HG03354 (cell line): ENCODE results near the gene RFNG.

Source experiments
- ATAC-seq: cut with Tn5 transposase; IDR thresholded peaks from one replicate; pipeline ENCODE4 v1.9.1; 2021; ENCODE audit warnings: mild to moderate bottlenecking; ENCODE audit not compliant: unreplicated experiment, poor library complexity, severe bottlenecking

RFNG gene

GRCh38 chr17:82061047-82061925, 9.7 kb upstream of the RFNG start:
- no peak for ATAC-seq

GRCh38 chr17:82060614-82061013, 9.0 kb upstream of the RFNG start:
- no peak for ATAC-seq

GRCh38 chr17:82060001-82060380, 8.4 kb upstream of the RFNG start:
- no peak for ATAC-seq

DNA sequence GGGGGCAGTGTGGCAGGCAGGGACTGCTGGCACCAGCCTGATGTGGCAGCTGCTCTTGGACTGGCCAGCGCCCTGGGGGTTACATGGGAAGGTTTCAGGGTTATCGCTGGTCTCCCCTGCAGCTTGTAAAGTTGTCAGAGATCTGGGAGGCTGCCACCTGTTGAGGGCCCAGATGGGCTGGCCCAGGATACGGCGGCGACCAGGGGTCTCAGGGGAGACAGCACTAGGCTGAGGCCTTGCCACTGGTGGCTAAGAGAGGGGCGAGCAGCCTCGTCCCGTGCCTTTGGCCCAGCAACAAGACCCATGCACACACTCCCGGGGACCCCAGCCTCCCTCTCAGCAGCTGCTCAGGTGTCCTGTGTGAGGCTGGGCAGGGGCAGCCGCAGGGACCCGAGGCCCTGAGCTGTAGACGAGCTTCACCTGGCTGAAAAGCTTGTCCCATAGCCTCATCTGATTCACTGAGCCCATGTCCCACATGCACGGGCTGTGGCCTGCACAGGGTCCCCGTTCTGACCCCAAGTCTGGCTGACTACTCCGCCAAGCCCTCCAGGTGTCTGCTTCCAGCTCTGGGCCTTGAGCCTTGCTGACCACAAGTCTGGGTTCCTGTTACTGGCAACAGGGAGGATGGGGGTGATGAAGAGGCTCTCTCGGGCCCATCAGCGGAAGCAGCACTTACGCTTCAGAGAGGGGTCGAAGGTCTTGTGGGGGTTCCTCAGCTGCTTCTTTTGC, 7.8 kb upstream of the RFNG start:
- ATAC-seq = no peak

DNA sequence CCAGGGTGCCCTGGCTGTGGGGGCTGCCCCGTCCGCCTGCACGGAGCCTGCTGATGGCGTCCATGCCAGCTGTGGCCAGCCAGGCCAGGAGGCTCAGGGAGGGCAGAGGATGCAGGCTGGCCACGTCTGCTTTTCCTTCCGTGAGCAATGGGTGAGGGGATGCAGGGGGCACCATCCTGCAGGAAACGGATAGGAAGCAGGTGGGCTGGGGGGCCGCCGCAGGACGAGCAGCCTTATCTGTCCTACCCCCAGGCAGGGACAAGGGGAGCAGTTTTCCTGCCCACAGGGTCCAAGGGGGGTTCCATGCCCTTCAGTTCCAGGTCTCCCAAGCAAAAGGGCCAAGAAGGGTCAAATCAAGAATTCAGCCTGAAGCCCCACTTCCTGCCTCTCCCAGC, 7.2 kb upstream of the RFNG start:
- ATAC-seq = no peak

- no peak for ATAC-seq
Measured at GRCh38 chr17:82058230-82058854, 6.7 kb upstream of the RFNG start.

- ATAC-seq = no peak
Measured at GRCh38 chr17:82056729-82057621, 5.4 kb upstream of the RFNG start.

- no peak for ATAC-seq
Measured at GRCh38 chr17:82055965-82056728, 4.5 kb upstream of the RFNG start.

DNA sequence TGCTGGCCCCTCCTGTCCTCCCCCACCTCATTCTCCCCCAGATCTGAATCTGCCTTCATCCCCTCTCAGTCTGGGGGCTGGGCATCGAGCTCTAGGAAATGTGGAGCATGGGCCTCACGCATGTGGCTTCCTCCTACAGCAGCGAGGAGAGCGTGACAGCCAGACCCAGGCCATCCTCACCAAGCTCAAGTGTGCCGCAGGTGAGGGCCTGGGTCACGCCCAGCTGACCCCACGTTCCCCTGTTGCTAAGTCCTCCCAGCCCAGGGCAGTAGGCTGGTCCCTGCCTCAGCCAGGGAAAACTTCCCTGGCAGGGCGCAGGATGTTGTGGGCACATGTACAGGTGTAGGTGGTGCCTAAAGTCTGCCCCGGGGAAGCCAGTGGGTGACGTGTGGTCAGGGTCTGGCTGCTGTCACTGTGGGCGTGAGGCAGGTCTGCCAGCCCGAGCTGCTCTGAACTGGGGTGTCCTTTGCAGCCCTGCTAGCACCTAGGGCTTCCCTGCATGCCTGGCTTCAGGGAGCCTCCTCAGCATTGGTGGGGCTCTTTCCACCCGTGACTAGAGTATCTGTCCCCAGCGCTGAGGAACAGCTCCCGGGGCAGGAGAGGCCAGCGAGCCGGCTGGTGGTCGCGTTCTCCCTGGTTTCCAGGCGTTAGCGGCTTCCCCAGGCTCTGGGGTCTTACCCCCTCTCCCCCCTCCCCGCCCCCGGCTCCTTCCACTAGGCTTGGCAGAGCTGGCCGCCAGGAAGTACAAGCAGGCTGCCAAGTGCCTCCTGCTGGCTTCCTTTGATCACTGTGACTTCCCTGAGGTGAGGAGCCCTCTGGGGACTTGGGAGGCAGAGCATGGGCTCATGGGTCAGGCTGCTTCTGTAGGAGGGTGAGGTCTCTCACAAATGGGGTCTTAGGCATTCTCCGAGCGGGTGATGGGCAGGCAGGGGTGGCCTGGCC, 3.7 kb upstream of the RFNG start:
- ATAC-seq = no peak

DNA sequence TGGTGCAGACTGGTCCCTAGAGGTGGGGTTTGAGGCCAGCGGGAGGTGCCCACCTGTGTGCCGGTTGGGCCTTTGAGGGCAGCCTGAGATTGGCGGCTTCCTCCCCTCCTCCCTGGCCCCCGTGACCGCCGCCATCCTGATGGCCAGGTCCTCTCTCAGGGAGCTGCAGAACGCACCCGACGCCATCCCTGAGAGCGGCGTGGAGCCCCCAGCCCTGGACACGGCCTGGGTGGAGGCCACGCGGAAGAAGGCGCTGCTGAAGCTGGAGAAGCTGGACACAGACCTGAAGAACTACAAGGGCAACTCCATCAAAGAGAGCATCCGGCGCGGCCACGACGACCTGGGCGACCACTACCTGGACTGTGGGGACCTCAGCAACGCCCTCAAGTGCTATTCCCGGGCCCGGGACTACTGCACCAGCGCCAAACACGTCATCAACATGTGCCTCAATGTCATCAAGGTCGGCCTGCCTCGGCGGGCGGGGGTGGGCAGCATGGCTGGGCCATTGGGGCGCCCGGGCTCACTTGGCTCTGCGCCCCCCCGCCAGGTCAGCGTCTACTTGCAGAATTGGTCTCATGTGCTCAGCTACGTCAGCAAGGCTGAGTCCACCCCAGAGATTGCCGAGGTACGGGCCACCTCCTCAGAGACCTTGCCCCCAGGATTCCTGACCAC, 2.9 kb upstream of the RFNG start:
- ATAC-seq = no peak

DNA sequence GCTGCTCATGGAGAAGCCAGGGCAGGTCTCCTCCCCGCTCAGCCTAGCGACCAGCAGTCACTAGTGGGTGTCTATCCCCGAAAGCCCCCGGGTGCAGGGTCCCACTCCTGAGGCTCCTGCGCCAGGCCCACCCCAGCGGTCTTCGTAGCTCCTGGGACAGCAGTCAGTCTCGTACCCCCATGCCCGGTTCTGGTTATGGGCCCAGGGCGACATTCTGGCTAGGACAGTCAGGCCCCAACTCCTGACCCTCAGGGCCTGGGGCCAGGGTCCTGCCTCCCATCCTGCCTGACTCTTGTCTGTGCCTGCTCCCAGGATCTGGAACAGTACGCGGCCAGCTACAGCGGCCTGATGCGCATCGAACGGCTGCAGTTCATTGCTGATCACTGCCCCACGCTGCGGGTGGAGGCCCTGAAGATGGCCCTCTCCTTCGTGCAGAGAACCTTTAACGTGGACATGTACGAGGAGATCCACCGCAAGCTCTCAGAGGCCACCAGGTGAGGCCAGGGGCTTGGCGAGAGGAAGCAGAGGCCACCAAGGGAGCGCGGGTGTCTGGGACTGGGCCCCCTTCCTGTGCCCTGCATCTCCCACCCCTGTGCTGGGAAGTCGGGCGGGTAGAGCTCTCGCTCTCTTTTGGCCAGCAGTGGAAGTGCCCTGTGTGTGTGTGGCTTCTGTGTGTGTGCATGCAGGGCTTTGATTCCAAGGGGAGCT, 2.1 kb upstream of the RFNG start:
- ATAC-seq = no peak

GRCh38 chr17:82053130-82053529, 1.5 kb upstream of the RFNG start:
- ATAC-seq = no peak

- ATAC-seq = no peak
Measured at GRCh38 chr17:82052638-82053059, 1.0 kb upstream of the RFNG start.

DNA sequence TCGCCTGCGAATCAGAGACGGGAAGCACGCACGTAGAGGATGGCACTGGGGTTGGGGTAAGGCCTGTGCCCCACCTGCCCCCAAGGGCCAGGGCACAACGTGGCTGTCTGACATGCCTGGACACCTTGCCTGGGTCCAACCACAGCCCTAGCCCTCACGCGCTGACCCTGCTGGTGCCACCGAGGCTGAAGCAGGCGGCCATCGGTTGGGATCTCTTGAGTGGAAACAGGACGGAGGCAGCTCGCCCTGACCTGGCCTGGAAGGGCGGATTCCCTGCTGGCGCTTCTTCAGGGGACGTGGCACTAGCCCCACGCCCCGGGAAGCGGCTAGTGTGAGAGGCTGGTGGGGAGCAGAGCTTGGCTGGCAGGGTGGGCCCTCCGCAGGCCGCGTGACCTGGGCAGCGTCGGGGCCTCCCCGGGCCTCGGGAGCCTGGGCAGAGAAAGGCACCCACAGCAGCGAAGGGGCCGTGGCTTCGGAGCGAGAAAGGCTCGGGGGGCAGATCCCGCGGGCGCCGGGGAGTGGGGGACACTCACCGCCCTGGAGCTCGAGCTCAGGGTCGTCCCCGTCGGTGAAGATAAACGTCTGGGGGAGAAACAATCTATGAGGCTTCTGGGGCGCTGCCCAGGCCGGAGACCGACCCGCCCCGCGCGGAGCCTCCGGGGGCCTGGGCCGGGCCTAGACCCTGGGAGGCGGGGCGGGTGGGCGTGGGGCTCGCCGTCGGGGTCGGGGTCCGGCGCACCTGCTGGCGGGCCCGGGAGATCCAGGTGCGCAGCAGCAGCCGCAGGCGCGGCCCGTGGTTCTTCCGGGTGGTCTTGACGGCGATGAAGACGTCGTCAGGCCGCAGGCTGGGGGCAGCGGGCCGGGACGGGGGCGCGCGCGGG, 610 bp downstream of the RFNG start:
- ATAC-seq = peak; percentile 24

- no peak for ATAC-seq
Measured at GRCh38 chr17:82050152-82050760, 1.4 kb downstream of the RFNG start.
